Natural killer cell (primary cell): Measurements from ENCODE around the gene SEMA4G. TPM values are rescaled to one million over a fixed set of nuclear protein-coding genes. Genes with fewer than 3 reads are reported as not detected.

ENCODE experiments used
- ATAC-seq, 3 donors: fragments of 150-1000 bp in 2 of 3; fragments of 200-7000 bp in 1 of 3; cut with Tn5 transposase; 1 replicate in 1 of 3; 2 replicates in 2 of 3; pipeline ENCODE4 v1.10.0; 2021; ENCODE audit warnings: mild to moderate bottlenecking in 2 of 3, moderate library complexity in 2 of 3
- DNase-seq, 2 donors: peaks; one replicate each; pipeline versions ENCODE4 v3.0.0 to v3.0.0-alpha.2; 2013 to 2021; ENCODE audit warnings: mixed read lengths in 1 of 2
- H3K27ac ChIP-seq: one replicate; pipeline ENCODE4 v1.5.1; 2013; ENCODE audit warnings: mild to moderate bottlenecking, low read length
- H3K27me3 ChIP-seq: one replicate; pipeline ENCODE4 v1.6.1; 2013; ENCODE audit warnings: low read length; ENCODE audit not compliant: control insufficient read depth, insufficient read depth
- H3K36me3 ChIP-seq: one replicate; pipeline ENCODE4 v1.6.1; 2013; ENCODE audit warnings: low read length; ENCODE audit not compliant: control insufficient read depth, insufficient read depth
- H3K4me1 ChIP-seq: one replicate; pipeline ENCODE4 v1.6.1; 2013; ENCODE audit warnings: low read length; ENCODE audit not compliant: control insufficient read depth, insufficient read depth
- H3K4me3 ChIP-seq: one replicate; pipeline ENCODE4 v1.5.1; 2013; ENCODE audit warnings: low read length
- H3K9me3 ChIP-seq: one replicate; pipeline ENCODE4 v1.6.1; 2013; ENCODE audit warnings: low read length; ENCODE audit not compliant: control insufficient read depth, insufficient read depth
- H3K27ac Mint-ChIP-seq, 2 donors: one replicate each; pipeline ENCODE4 v1.8.0; 2022; ENCODE audit warnings: mild to moderate bottlenecking in 2 of 2, mixed read lengths in 2 of 2, moderate library complexity in 1 of 2
- H3K27me3 Mint-ChIP-seq, 2 donors: one replicate each; pipeline ENCODE4 v1.8.0; 2022; ENCODE audit warnings: low read depth in 2 of 2, mixed read lengths in 2 of 2
- H3K36me3 Mint-ChIP-seq: one replicate; pipeline ENCODE4 v1.8.0; 2022; ENCODE audit warnings: mixed read lengths
- H3K4me1 Mint-ChIP-seq, 2 donors: one replicate each; pipeline ENCODE4 v1.8.0; 2022; ENCODE audit warnings: mixed read lengths in 2 of 2
- H3K4me3 Mint-ChIP-seq: one replicate; pipeline ENCODE4 v1.8.0; 2022; ENCODE audit warnings: mild to moderate bottlenecking, moderate library complexity, mixed read lengths
- H3K9me3 Mint-ChIP-seq, 2 donors: one replicate each; pipeline ENCODE4 v1.8.0; 2022; ENCODE audit warnings: mixed read lengths in 2 of 2
- WGBS: methylation state at CpG from one replicate; pipeline ENCODE4 v1.1.7; 2013; ENCODE audit warnings: missing lambda C conversion rate; ENCODE audit not compliant: insufficient coverage; 5-methylcytosine and 5-hydroxymethylcytosine counted together
- intact Hi-C: fragments of 100-400 bp; cut with micrococcal nuclease; formaldehyde crosslinking; loops from one replicate; pipeline ENCODE4 v1.14.2; 2022
- total RNA-seq, 4 donors: library from RNA; stranded (reverse); fragments of 120-200 nt in 1 of 4; gene quantifications; one replicate each; pipeline versions ENCODE4 v1.2.3 to v1.2.4, GENCODE V29; 2013 to 2022
- TF ChIP-seq, protein P1 (sequence below): fragments of 200-600 bp; IDR thresholded peaks from one replicate; pipeline ENCODE4 v1.8.0; 2022; ENCODE audit warnings: antibody characterized with exemption

Gene SEMA4G
- total RNA-seq, 3 donors from 2014 or later (not counting 1 experiment from before 2014, with no cell fraction given): 0.53 to 1.7 TPM; not detected in 1

DNA sequence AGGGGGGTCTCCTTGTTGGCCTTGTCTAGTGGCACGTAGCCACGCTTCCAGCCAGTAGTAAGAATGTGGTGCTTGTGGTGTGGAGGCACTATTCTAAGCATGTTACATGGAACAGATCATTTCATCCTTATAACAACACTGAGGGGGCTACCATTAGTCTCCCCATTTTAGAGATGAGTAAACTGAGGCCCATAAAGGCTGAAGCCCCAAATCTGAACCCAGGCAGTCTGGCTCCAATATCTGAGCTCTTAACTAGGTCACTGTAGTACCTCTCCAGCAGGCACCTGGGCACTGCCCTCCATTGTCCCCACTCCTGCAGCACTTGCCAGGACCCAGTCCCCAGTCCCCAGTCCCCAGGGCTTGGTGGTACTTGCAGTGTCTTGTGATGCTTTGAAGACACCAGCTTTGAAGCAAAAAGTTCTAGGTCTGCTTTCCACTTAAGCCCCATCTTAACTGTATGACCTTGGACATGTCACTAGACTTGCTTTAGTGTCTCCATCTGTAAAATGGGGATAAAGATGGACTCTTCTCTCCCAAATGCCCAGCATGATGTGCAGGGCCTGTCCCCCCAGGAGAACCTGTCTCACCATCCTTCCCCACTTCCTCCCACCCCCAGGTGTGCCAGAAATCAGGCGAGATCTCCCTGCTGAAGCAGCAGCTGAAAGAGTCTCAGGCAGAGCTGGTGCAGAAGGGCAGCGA is 36.7 kb downstream of the SEMA4G start:
- H3K36me3 Mint-ChIP-seq: no peaks in the 10 kb centered on the region
- H3K27ac Mint-ChIP-seq: no peak overlapping the region
- Histone ChIP-seq H3K27me3 (no peaks in the 10 kb centered on the region), H3K9me3 (no peaks in the 10 kb centered on the region), H3K36me3 (peaks cover 4% of the 10 kb centered on the region), H3K27ac (no peak overlapping the region), H3K4me1 (no peaks in the 10 kb centered on the region), H3K4me3 (no peak overlapping the region)
- no peaks in the 10 kb centered on the region for H3K9me3 Mint-ChIP-seq
- H3K27me3 Mint-ChIP-seq: peaks cover 0 to 2% of the 10 kb centered on the region in 2 donors
- WGBS: 89% methylated on average over 2 of the region's 4 CpGs
- H3K4me3 Mint-ChIP-seq: no peak overlapping the region
- intact Hi-C loops: no loop called here
- H3K4me1 Mint-ChIP-seq: peaks cover 3 to 4% of the 10 kb centered on the region in 2 donors
- TF ChIP-seq, protein P1, sequence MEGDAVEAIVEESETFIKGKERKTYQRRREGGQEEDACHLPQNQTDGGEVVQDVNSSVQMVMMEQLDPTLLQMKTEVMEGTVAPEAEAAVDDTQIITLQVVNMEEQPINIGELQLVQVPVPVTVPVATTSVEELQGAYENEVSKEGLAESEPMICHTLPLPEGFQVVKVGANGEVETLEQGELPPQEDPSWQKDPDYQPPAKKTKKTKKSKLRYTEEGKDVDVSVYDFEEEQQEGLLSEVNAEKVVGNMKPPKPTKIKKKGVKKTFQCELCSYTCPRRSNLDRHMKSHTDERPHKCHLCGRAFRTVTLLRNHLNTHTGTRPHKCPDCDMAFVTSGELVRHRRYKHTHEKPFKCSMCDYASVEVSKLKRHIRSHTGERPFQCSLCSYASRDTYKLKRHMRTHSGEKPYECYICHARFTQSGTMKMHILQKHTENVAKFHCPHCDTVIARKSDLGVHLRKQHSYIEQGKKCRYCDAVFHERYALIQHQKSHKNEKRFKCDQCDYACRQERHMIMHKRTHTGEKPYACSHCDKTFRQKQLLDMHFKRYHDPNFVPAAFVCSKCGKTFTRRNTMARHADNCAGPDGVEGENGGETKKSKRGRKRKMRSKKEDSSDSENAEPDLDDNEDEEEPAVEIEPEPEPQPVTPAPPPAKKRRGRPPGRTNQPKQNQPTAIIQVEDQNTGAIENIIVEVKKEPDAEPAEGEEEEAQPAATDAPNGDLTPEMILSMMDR: no peak
- ATAC-seq (no peak), DNase-seq (no peak)

DNA sequence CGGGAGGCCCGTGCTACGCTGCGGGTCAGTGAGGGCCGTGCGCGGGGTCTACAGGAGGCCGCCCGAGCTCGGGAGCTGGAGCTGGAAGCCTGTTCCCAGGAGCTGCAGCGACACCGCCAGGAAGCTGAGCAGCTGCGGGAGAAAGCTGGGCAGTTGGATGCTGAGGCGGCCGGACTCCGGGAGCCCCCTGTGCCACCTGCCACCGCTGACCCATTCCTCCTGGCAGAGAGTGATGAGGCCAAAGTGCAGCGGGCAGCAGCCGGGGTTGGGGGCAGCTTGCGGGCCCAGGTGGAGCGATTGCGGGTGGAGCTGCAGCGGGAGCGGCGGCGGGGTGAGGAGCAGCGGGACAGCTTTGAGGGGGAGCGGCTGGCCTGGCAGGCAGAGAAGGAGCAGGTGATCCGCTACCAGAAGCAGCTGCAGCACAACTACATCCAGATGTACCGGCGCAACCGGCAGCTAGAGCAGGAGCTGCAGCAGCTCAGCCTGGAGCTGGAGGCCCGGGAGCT is 37.3 kb downstream of the SEMA4G start:
- Histone ChIP-seq H3K9me3 (no peaks in the 10 kb centered on the region), H3K4me3 (no peak overlapping the region), H3K27me3 (no peaks in the 10 kb centered on the region), H3K27ac (no peak overlapping the region), H3K4me1 (no peaks in the 10 kb centered on the region), H3K36me3 (peaks cover 4% of the 10 kb centered on the region)
- Mint-ChIP-seq H3K4me1 (no peaks in the 10 kb centered on the region), H3K36me3 (no peaks in the 10 kb centered on the region), H3K4me3 (no peak overlapping the region), H3K9me3 (no peaks in the 10 kb centered on the region), H3K27ac (no peak overlapping the region), H3K27me3 (no peaks in the 10 kb centered on the region)
- ATAC-seq (no peak), DNase-seq (no peak)
- intact Hi-C loops: no loop called here
- TF ChIP-seq, protein P1: no peak
- WGBS: 94% methylated on average over 33 of the region's 33 CpGs

GRCh38 chr10:101007099-101007711 is 37.9 kb downstream of the SEMA4G start:
- Mint-ChIP-seq H3K4me1 (no peaks in the 10 kb centered on the region), H3K27ac (no peak overlapping the region), H3K4me3 (no peak overlapping the region), H3K9me3 (no peaks in the 10 kb centered on the region), H3K36me3 (no peaks in the 10 kb centered on the region), H3K27me3 (no peaks in the 10 kb centered on the region)
- ATAC-seq (no peak), DNase-seq (no peak)
- intact Hi-C loops: no loop called here
- no peaks in the 10 kb centered on the region for H3K27me3 ChIP-seq
- no peaks in the 10 kb centered on the region for H3K4me1 ChIP-seq
- H3K4me3 ChIP-seq: no peak overlapping the region
- H3K36me3 ChIP-seq: peaks cover 4% of the 10 kb centered on the region
- no peak overlapping the region for H3K27ac ChIP-seq
- H3K9me3 ChIP-seq: no peaks in the 10 kb centered on the region
- WGBS: 85% methylated on average over 11 of the region's 11 CpGs
- TF ChIP-seq, protein P1: no peak
